ENCODE results near the gene DXO.
"Not testable (repeated sequence)": the region's sequence is repeated elsewhere in the genome, so short reads cannot be mapped to it uniquely, and the experiment has no call there.

- not testable (repeated sequence) for TF ChIP-seq CTCF, POLR2A (IDR thresholded peaks at IDR 0.05)
These were observed 9.1 kb upstream of the DXO start for GRCh38 chr6:31980998-31981397.

Measured in thyroid gland (tissue), 4 donors.